GM23248 (cell line): Measurements from ENCODE around the gene VWA8. TPM values are rescaled to one million over a fixed set of nuclear protein-coding genes. Genes with fewer than 3 reads are reported as not detected.

Experiments
- DNase-seq: peaks from one replicate; pipeline ENCODE4 v3.0.0-alpha.2; 2015
- H2AFZ ChIP-seq: fragments of 200-600 bp; sonication (generic); 2 replicates; pipeline ENCODE4 v1.6.1; 2016; ENCODE audit warnings: antibody characterized with exemption
- H3F3A ChIP-seq: fragments of 200-600 bp; sonication (generic); 2 replicates; pipeline ENCODE4 v1.6.1; 2016; ENCODE audit warnings: mild to moderate bottlenecking, antibody characterized with exemption, mixed run types; ENCODE audit not compliant: insufficient read depth
- H3K27ac ChIP-seq: fragments of 200-600 bp; sonication (generic); 2 replicates; pipeline ENCODE4 v1.5.1; 2016; ENCODE audit warnings: mild to moderate bottlenecking
- H3K27me3 ChIP-seq: fragments of 200-600 bp; sonication (generic); replicated peaks from 2 replicates; pipeline ENCODE4 v1.6.1; 2016; ENCODE audit warnings: mild to moderate bottlenecking; ENCODE audit not compliant: insufficient read depth
- H3K36me3 ChIP-seq: fragments of 200-600 bp; sonication (generic); 2 replicates; pipeline ENCODE4 v1.6.1; 2016; ENCODE audit warnings: low read depth, mild to moderate bottlenecking
- H3K4me1 ChIP-seq: fragments of 200-600 bp; sonication (generic); 2 replicates; pipeline ENCODE4 v1.6.1; 2016; ENCODE audit warnings: mild to moderate bottlenecking; ENCODE audit not compliant: insufficient read depth
- H3K4me2 ChIP-seq: fragments of 200-600 bp; sonication (generic); one replicate; pipeline ENCODE4 v1.6.1; 2016; ENCODE audit warnings: mild to moderate bottlenecking; ENCODE audit not compliant: unreplicated experiment
- H3K4me3 ChIP-seq: fragments of 200-600 bp; sonication (generic); 2 replicates; pipeline ENCODE4 v1.5.1; 2016; ENCODE audit warnings: mild to moderate bottlenecking
- H3K79me2 ChIP-seq: fragments of 200-600 bp; sonication (generic); 2 replicates; pipeline ENCODE4 v1.6.1; 2016; ENCODE audit warnings: mild to moderate bottlenecking; ENCODE audit not compliant: insufficient read depth
- H3K9ac ChIP-seq: fragments of 200-600 bp; sonication (generic); 2 replicates; pipeline ENCODE4 v1.6.1; 2016; ENCODE audit warnings: mild to moderate bottlenecking
- H3K9me2 ChIP-seq: fragments of 200-600 bp; sonication (generic); 2 replicates; pipeline ENCODE4 v1.6.1; 2016; ENCODE audit warnings: mixed run types, mild to moderate bottlenecking, moderate library complexity; ENCODE audit not compliant: insufficient read depth
- H3K9me3 ChIP-seq: fragments of 200-600 bp; sonication (generic); one replicate; pipeline ENCODE4 v1.6.1; 2017; ENCODE audit warnings: low read depth
- H4K20me1 ChIP-seq: fragments of 200-600 bp; sonication (generic); 2 replicates; pipeline ENCODE4 v1.6.0; 2016; ENCODE audit not compliant: insufficient read depth
- EZH2 ChIP-seq: fragments of 200-600 bp; sonication (generic); IDR thresholded peaks from 2 replicates; pipeline ENCODE4 v1.6.1; 2018; ENCODE audit warnings: antibody characterized with exemption, mild to moderate bottlenecking; ENCODE audit not compliant: insufficient read depth, poor library complexity, severe bottlenecking
- EZH2phosphoT487 ChIP-seq: fragments of 200-600 bp; sonication (generic); IDR thresholded peaks from 2 replicates; pipeline ENCODE4 v1.6.1; 2018; ENCODE audit warnings: antibody characterized with exemption, moderate library complexity, mild to moderate bottlenecking, low read depth; ENCODE audit not compliant: insufficient read depth
- WGBS, 2 experiments: methylation state at CpG; one replicate each; pipeline ENCODE4 v1.1.6; 2015 to 2017; ENCODE audit warnings: low lambda C conversion rate in 2 of 2, low coverage in 1 of 2; ENCODE audit errors: missing lambda C conversion rate in 2 of 2; 5-methylcytosine and 5-hydroxymethylcytosine counted together
- in situ Hi-C: fragments of 300-500 bp; cut with MboI; formaldehyde crosslinking; loops from 2 replicates; pipeline ENCODE4 v1.15.0; 2020
- polyA plus RNA-seq: library from polyadenylated mRNA; unstranded; fragments of >200 nt; fragmentation: Nextera tagmentation; extraction: Ambion mirVana; gene quantifications from 2 replicates; pipeline ENCODE4 v1.2.1, GENCODE V29; 2016
- total RNA-seq: library from RNA; depleted of rRNA; stranded (reverse); fragments of >200 nt; shearing (Covaris generic); gene quantifications from 2 replicates; pipeline ENCODE4 v1.2.3, GENCODE V29; 2014

VWA8 gene
- total and polyA plus RNA-seq, 2 experiments from 2014 or later = 3.9 to 10.1 TPM

GRCh38 chr13:41939398-41939797 lies 21.5 kb downstream of the VWA8 start:
- Histone ChIP-seq H3K9me2 (no peaks in the 10 kb centered on the region), H3K36me3 (no peaks in the 10 kb centered on the region), H3K4me1 (no peaks in the 10 kb centered on the region), H3K4me2 (no peak overlapping the region), H3K27me3 (no peaks in the 10 kb centered on the region), H3K4me3 (no peak overlapping the region), H3K79me2 (0 out of 2 replicates have a peak, but pooled peaks cover 15% of the 10 kb centered on the region), H2AFZ (no peak overlapping the region), H3F3A (no peaks in the 10 kb centered on the region), H3K9me3 (no peaks in the 10 kb centered on the region), H3K9ac (no peak overlapping the region), H3K27ac (no peak overlapping the region), H4K20me1 (no peaks in the 10 kb centered on the region)
- in situ Hi-C loops = no loop called here
- DNase-seq = no peak
- TF ChIP-seq EZH2 = no peak
- TF ChIP-seq EZH2phosphoT487 = no peak

- TF ChIP-seq EZH2 = no peak
- Histone ChIP-seq H3K4me3 (no peak overlapping the region), H3K9me2 (no peaks in the 10 kb centered on the region), H3F3A (0 out of 2 replicates have a peak, but pooled peaks cover 5% of the 10 kb centered on the region), H3K27me3 (no peaks in the 10 kb centered on the region), H3K36me3 (no peaks in the 10 kb centered on the region), H3K4me1 (no peaks in the 10 kb centered on the region), H2AFZ (no peak overlapping the region), H3K27ac (no peak overlapping the region), H3K9me3 (no peaks in the 10 kb centered on the region), H4K20me1 (no peaks in the 10 kb centered on the region), H3K4me2 (no peak overlapping the region), H3K79me2 (0 out of 2 replicates have a peak, but pooled peaks cover 15% of the 10 kb centered on the region), H3K9ac (no peak overlapping the region)
- no peak for DNase-seq
- WGBS, 2 experiments = 50 to 59% methylated on average over 1 of the region's 1 CpG
- in situ Hi-C loops = no loop called here
Measured at GRCh38 chr13:41938918-41939317, 22.0 kb downstream of the VWA8 start.

GRCh38 chr13:41937388-41937787 lies 23.5 kb downstream of the VWA8 start:
- no peaks in the 10 kb centered on the region for H3K36me3 ChIP-seq
- H4K20me1 ChIP-seq = no peaks in the 10 kb centered on the region
- no peak overlapping the region for H2AFZ ChIP-seq
- H3K4me3 ChIP-seq = no peak overlapping the region
- no peaks in the 10 kb centered on the region for H3K9me3 ChIP-seq
- 0 out of 2 replicates have a peak, but pooled peaks cover 9% of the 10 kb centered on the region for H3F3A ChIP-seq
- H3K9me2 ChIP-seq = no peaks in the 10 kb centered on the region
- 0 out of 2 replicates have a peak, but pooled peaks cover 15% of the 10 kb centered on the region for H3K79me2 ChIP-seq
- H3K4me2 ChIP-seq = no peak overlapping the region
- in situ Hi-C loops = no loop called here
- H3K27ac ChIP-seq = no peak overlapping the region
- no peak for TF ChIP-seq EZH2
- no peak for TF ChIP-seq EZH2phosphoT487
- H3K9ac ChIP-seq = no peak overlapping the region
- 97 to 98% methylated on average over 5 of the region's 5 CpGs for WGBS, 2 experiments
- H3K4me1 ChIP-seq = no peaks in the 10 kb centered on the region
- no peaks in the 10 kb centered on the region for H3K27me3 ChIP-seq
- DNase-seq = no peak

- 97 to 100% methylated on average over 1 of the region's 1 CpG for whole genome bisulfite sequencing, 2 experiments
- Histone ChIP-seq H3K27me3 (no peaks in the 10 kb centered on the region), H3F3A (0 out of 2 replicates have a peak, but pooled peaks cover 9% of the 10 kb centered on the region), H3K9me2 (no peaks in the 10 kb centered on the region), H3K79me2 (0 out of 2 replicates have a peak, but pooled peaks cover 3% of the 10 kb centered on the region), H2AFZ (no peak overlapping the region), H3K4me2 (no peak overlapping the region), H3K9me3 (no peaks in the 10 kb centered on the region), H4K20me1 (no peaks in the 10 kb centered on the region), H3K27ac (no peak overlapping the region), H3K9ac (no peak overlapping the region), H3K4me1 (peaks cover 9% of the 10 kb centered on the region), H3K36me3 (no peaks in the 10 kb centered on the region), H3K4me3 (no peak overlapping the region)
- TF ChIP-seq EZH2phosphoT487 (no peak), EZH2 (no peak)
- DNase-seq = no peak
- in situ Hi-C loops = no loop called here
Measured at GRCh38 chr13:41935501-41935900, 25.4 kb downstream of the VWA8 start.

- 0 out of 2 replicates have a peak, but pooled peaks cover 9% of the 10 kb centered on the region for H3F3A ChIP-seq
- H3K4me2 ChIP-seq = no peak overlapping the region
- peaks cover 9% of the 10 kb centered on the region for H3K4me1 ChIP-seq
- H3K9me3 ChIP-seq = no peaks in the 10 kb centered on the region
- no peaks in the 10 kb centered on the region for H3K27me3 ChIP-seq
- no peak for DNase-seq
- no peak overlapping the region for H3K9ac ChIP-seq
- in situ Hi-C loops = no loop called here
- H3K27ac ChIP-seq = no peak overlapping the region
- 97 to 98% methylated on average over 1 of the region's 1 CpG for WGBS, 2 experiments
- no peaks in the 10 kb centered on the region for H3K9me2 ChIP-seq
- no peaks in the 10 kb centered on the region for H3K36me3 ChIP-seq
- H3K4me3 ChIP-seq = no peak overlapping the region
- TF ChIP-seq EZH2phosphoT487 (no peak), EZH2 (no peak)
- no peak overlapping the region for H2AFZ ChIP-seq
- H4K20me1 ChIP-seq = no peaks in the 10 kb centered on the region
- peaks cover 7% of the 10 kb centered on the region; the same call in 1 of the 2 replicates for H3K79me2 ChIP-seq
Measured at GRCh38 chr13:41934994-41935393, 25.9 kb downstream of the VWA8 start.
